GM12875 (cell line): ENCODE data around the gene SCAF1.
A peak's percentile ranks its signal among the peaks of the same experiment; 100 is the strongest.

ENCODE experiments used
- H3K4me3 ChIP-seq: one replicate; pipeline ENCODE4 v1.5.1; 2011; ENCODE audit warnings: low read depth, low read length, control low read depth
- TF ChIP-seq, protein P1 (sequence below): IDR thresholded peaks from 2 replicates; pipeline ENCODE4 v1.5.1; 2011; ENCODE audit warnings: low read depth, mild to moderate bottlenecking, control low read depth, inconsistent platforms, low read length, moderate library complexity, borderline replicate concordance; ENCODE audit not compliant: insufficient read depth

Gene SCAF1

DNA sequence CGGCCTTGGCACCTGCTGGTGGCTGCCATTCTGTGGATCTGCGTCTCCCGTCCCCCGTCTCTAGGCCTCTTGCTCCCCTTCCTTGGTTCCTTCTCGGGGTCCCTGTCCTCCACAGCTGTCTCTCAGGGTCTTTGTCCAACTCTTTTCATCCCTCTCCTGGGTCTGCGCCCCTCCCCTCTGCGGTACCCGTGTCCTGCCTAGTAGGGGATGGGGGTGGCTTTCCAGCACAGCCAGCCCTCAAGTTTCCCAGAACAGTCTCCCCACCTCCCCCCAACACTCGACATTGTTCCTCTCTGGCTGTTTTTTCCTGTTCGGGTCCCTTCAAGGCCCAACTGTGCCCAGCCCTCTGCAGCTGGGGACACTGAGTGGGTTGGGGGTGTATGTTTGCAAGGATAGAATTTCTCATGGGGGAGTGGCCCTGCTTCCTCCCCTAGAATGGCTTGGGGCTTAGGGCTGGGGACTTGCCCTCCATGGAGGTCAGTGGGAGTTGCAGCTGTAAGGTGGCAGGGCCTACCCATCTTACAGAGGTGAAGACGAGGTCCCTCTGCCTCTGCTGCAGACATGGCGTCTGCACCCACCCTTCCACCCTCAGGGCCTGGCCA lies 46.6 kb downstream of the SCAF1 start:
- H3K4me3 ChIP-seq, result no peak overlapping the region
- TF ChIP-seq, protein P1, sequence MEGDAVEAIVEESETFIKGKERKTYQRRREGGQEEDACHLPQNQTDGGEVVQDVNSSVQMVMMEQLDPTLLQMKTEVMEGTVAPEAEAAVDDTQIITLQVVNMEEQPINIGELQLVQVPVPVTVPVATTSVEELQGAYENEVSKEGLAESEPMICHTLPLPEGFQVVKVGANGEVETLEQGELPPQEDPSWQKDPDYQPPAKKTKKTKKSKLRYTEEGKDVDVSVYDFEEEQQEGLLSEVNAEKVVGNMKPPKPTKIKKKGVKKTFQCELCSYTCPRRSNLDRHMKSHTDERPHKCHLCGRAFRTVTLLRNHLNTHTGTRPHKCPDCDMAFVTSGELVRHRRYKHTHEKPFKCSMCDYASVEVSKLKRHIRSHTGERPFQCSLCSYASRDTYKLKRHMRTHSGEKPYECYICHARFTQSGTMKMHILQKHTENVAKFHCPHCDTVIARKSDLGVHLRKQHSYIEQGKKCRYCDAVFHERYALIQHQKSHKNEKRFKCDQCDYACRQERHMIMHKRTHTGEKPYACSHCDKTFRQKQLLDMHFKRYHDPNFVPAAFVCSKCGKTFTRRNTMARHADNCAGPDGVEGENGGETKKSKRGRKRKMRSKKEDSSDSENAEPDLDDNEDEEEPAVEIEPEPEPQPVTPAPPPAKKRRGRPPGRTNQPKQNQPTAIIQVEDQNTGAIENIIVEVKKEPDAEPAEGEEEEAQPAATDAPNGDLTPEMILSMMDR, result no peak

DNA sequence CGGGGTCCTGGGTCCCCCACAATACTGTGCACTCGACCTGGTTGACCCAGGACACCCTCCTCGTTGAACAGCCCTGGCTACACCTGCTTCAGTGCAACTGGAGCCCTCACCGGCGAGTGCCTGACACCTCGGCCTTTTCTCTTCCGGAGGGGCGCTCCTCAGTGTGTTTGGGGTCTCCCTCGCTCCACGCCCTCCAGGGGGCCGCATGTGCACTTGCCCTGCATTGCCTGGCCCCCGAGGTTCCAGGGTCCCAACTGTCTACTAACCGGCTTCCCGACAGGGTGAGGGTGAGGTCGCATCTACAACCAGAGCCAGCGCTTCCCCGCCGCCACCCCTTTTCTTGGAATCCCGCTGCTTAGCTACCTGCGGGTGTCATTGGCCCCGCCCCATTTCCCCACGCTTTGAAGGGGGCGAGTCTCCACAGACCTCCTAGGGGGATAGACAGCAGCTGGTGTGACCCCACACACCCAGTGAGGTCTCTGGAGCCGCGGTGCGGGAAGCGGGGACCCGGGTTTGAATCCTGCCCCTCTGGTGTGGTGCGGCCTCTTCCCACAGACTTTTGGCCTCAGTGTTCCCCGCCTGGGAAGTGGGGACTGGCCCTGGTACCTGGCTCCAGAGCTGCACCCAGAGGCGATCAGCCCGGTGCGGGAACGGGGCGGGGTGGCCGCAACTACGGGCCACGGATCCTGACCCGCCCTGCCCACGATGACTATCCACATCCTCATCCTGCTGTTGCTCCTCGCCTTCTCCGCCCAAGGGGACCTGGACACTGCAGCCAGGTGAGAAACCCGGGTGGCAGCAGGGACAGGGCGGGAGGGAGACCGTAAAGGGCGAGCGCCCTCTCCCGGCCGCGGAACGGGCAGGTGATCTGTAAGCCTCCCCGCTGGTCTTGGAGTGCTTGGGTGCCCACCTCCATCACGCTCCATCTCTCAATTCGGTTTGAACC lies 47.4 kb downstream of the SCAF1 start, which contains the start of gene ADM5:
Gene ADM5 (plus strand): TSS at position 462 of the 946 bp plus-strand sequence. CDS start 244 bp downstream, at position 706.
- TF ChIP-seq, protein P1, result peak; percentile 36; the same call in 1 of the 2 replicates
- no peak within 1 kb of the TSS for H3K4me3 ChIP-seq

DNA sequence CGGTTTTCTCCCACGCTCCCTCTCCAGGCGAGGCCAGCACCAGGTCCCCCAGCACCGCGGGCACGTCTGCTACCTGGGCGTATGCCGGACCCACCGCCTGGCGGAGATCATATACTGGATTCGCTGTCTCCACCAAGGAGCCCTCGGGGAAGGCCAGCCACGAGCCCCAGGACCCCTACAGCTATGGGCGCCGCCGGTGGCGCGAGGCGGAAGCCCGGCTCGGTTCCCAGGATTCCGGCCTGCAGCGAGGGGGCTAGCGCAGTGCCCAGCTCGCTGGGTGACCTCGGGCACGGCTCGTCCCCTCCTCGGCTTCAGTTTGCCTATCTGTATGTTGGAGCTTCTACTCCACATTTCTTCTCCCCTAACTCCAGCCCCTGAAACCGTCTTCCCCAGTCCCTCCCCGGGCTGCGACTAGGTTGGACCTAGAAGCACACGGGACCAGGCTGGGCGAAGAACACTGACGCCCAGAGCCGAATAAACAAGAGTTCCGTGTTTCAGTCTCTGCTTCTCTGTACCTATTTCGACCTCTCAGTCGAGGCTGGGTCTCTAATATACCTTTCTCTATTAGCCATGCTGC lies 48.2 kb downstream of the SCAF1 start:
- H3K4me3 ChIP-seq, result no peak overlapping the region
- TF ChIP-seq, protein P1, result no peak

DNA sequence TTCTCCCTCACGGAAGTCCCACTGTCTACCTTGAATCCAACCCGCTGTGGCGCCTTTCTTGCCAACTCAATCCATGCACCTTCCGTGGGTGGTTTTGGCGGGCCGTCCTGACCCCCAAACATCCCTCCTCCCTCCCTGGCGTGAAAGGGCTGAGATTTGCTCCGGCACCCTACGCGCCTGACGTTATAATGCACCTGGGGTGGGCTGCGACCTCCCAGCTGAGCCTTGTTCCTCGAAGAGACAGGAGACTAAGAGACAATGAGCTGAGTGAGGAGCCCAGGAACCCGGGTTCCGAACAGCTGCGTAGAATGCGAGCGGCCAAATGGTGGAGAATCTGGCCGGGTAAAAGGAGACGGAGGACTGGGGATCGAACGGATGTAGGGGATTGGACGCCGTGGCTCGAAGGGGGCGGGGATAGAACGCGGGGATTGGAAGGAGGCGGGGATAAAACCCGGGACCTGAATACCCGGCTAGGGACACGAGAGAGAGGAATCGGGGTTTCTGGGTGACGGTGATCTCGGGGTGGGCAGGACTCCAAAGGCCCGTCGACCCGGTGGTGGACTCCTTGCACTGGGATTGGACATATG lies 48.7 kb downstream of the SCAF1 start, which contains the start of gene CPT1C:
Gene CPT1C (plus strand): TSS at position 461 of the 587 bp plus-strand sequence. CDS start 1,137 bp downstream, outside the sequence.
- H3K4me3 ChIP-seq, result no peak within 1 kb of the TSS

DNA sequence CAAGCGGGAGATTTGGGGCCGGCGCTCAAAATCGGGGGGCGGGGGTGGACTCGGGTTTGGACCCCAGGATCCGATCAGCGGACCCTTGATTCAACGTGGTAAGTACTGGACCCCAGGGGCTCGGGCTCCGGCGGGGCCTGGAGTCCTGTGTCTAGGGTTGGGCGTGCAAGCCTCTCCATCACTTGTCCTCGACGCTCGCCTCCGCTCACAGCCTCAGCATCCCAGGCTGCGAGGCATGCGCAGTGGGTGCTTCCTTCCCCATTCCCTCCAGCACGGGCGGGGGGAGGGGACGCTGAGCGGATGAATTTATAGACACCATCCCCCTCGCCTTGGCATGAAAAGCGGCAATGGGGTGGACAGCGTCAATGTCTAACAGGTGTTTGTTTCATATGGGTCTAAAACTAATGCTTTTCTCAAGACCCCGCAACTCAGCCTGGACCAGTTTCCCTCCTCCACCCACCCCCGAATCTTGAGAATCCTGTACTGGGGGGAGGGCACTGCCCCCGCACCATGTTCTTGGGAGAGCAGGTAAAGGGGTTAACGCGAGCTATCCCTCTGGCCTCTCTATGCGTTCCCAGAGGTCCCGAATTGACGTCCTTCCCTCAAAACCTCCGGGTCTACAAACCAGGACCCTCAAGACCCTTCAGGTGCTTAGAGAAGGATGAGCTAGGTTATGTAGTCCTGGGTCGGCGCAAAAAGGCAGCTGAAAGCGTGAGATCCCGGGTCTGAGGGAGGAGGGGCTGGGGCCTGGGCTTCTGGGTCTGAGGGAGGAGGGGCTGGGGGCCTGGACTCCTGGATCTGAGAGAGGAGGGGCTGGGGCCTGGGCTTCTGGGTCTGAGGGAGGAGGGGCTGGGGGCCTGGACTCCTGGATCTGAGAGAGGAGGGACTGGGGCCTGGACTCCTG lies 49.5 kb downstream of the SCAF1 start:
- TF ChIP-seq, protein P1, result no peak
- H3K4me3 ChIP-seq, result no peak overlapping the region

More for the DNA sequence above, 48.7 kb downstream of the SCAF1 start, which contains the start of gene CPT1C:
- TF ChIP-seq, protein P1, result no peak

DNA sequence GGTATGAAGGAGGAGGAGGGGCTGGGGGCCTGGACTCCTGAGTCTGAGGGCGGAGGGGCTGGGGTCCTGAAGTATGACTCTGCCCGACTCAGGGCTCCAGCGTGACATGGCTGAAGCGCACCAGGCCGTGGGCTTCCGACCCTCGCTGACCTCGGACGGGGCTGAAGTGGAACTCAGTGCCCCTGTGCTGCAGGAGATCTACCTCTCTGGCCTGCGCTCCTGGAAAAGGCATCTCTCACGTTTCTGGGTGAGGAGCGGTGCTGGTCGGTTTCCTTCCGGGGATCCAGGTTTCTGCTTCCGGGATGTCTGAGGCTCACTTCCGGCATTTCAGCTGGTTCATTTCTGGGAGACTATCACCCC lies 50.1 kb downstream of the SCAF1 start:
- TF ChIP-seq, protein P1, result no peak
- no peak overlapping the region for H3K4me3 ChIP-seq
